ENCODE data around the gene RASA3.
"Not testable (repeated sequence)": the region's sequence is repeated elsewhere in the genome, so short reads cannot be mapped to it uniquely, and the experiment has no call there.

RASA3 gene

DNA sequence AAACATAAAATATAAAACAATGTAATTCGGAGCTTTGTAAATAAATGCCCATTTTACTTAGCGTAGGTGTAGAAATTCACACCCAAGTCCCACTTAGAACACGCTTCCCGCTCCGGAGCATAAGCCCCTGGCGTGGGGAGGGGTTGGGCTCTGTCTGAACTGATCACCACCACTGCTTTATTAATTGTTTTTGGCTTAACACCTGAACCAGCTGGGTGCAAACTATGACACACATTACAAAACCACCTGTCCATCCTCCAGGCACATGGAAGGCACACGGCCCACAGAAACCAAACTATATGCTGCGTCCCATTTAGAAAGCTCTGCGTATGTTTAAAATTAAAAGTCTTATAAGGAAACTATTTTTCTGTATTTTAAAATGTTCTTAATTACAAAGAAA is 25.9 kb downstream of the RASA3 start:
- H3K4me3 ChIP-seq (replicated peaks; ENCODE audit: low read depth, low read length) = no peak overlapping the region
- TF ChIP-seq, protein P1, sequence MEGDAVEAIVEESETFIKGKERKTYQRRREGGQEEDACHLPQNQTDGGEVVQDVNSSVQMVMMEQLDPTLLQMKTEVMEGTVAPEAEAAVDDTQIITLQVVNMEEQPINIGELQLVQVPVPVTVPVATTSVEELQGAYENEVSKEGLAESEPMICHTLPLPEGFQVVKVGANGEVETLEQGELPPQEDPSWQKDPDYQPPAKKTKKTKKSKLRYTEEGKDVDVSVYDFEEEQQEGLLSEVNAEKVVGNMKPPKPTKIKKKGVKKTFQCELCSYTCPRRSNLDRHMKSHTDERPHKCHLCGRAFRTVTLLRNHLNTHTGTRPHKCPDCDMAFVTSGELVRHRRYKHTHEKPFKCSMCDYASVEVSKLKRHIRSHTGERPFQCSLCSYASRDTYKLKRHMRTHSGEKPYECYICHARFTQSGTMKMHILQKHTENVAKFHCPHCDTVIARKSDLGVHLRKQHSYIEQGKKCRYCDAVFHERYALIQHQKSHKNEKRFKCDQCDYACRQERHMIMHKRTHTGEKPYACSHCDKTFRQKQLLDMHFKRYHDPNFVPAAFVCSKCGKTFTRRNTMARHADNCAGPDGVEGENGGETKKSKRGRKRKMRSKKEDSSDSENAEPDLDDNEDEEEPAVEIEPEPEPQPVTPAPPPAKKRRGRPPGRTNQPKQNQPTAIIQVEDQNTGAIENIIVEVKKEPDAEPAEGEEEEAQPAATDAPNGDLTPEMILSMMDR (IDR thresholded peaks at IDR 0.05; ENCODE audit: low read depth, low read length, missing control alignments) = no peak
- no peak for DNase-seq (ENCODE audit: extremely low read depth, low read depth)

DNA sequence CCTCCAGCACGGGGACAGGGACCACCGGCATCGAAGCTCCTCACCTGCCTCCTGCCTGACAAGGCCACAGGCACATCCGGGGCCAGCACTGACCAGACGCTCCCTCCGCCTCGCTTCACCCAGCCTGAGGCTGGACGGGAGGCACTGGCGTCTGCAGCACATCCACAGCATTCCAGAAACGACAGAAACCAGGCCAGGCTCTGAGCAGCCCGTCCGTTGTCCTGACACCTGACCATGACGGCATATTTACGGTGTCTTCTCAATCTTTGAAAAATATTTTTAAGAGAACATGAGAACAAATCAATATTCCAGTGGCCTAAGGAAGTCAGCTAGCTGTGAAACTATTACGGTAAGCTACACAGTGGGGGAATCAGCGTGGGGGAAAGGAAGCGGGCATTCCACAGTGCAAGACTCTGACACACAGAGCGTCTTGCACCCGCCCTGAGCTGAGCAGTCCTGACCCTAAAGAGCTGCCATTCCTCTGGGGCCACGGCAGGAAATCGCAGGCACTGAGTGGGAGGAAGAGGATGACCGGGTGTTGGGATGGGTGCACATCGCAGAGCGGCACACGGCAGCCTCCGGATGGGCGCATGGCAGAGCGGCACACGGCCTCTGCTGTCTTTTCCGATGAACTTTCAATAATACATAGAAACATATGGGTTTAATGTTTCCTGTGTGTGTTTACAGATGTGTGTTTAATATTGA is 26.8 kb downstream of the RASA3 start:
- DNase-seq (ENCODE audit: extremely low read depth, low read depth) = no peak
- TF ChIP-seq, protein P1 (IDR thresholded peaks at IDR 0.05; ENCODE audit: low read depth, low read length, missing control alignments) = no peak
- H3K4me3 ChIP-seq (replicated peaks; ENCODE audit: low read depth, low read length) = no peak overlapping the region

DNA sequence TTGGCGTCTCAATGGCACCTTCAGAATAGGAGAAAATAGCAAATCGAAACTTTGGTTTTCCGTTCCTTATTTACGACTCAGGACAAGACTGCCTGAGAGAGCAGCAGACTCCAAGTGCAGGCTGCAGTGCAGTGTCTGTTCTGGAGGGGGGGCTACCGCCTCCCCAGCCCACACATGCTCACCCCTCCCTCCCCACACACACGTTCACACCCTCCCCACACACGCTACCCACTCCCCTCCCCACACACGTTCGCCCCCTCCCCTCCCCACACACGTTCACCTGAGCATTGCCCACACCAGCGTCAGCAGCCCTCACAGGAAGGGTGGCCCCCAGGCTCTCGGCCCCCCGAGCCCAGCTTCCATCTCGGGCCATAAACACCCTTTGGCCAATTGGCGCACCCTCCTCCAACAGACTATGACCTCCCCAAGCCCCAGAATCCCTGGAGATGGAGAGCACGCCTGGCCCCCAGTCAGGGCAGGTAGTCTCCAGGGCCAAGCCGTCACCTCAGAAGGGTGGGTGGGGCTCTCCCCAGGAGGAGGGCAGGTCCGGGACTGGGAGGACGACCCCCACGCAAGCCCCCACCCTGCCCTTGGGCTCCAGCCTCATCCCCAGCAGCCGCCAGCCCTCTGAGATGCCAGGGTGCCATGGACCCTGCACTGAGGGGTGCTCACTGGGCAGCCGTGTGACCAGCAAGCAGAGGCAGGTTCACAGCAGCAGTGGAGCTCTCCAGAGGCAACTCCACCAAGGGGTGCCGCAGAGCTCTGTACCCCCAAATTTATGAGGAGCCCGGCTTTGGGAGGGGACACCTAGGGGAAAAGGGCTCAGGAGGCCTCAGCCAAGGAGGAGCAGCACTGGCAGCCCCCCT is 27.5 kb downstream of the RASA3 start:
- TF ChIP-seq, protein P1 (IDR thresholded peaks at IDR 0.05; ENCODE audit: low read depth, low read length, missing control alignments) = no peak
- no peak for DNase-seq (ENCODE audit: extremely low read depth, low read depth)

DNA sequence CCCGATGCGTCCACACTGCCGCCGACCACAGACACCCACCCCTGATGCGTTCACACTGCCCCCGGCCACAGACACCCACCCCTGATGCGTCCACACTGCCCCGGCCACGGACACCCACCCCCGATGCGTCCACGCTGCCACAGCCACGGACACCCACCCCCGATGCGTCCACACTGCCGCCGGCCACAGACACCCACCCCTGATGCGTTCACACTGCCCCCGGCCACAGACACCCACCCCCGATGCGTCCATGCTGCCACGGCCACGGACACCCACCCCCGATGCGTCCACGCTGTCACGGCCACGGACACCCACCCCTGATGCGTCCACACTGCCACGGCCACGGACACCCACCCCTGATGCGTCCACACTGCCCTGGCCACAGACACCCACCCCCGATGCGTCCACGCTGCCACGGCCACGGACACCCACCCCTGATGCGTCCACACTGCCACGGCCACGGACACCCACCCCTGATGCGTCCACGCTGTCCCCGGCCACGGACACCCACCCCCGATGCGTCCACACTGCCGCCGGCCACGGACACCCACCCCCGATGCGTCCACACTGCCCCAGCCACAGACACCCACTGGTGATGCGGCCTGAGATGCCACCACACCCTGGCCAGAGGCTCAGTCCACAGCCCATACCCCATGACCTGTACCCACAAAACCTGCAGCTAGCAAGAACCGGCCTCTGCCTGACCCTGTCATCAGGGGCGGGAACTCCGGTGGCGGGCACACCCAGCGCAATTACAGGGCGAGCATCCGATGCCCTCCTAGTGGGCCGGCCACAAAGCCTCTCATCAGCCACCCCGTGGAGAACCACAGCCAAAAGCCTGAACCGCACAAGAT is 28.4 kb downstream of the RASA3 start:
- no peak overlapping the region for H3K4me3 ChIP-seq (replicated peaks; ENCODE audit: low read depth, low read length)
- TF ChIP-seq, protein P1 (IDR thresholded peaks at IDR 0.05; ENCODE audit: low read depth, low read length, missing control alignments) = no peak
- no peak for DNase-seq (ENCODE audit: extremely low read depth, low read depth)

More for the DNA sequence above, 27.5 kb downstream of the RASA3 start:
- H3K4me3 ChIP-seq (replicated peaks; ENCODE audit: low read depth, low read length) = no peak overlapping the region

DNA sequence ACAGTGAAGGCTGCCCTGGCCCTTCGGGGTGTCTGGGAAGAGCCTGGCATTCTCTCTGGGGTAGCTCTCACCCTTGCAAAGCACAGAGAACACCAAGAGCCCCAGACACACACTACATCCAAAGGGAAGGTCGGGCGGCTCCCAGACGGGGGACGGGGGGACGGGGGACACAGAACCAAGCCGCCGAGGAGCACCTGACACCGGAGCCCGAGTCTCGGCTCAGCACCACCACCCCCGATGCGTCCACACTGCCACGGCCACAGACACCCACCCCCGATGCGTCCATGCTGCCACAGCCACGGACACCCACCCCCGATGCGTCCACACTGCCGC is 29.2 kb downstream of the RASA3 start:
- DNase-seq (ENCODE audit: extremely low read depth, low read depth); H3K4me3 ChIP-seq (replicated peaks; ENCODE audit: low read depth, low read length): not testable (repeated sequence)

DNA sequence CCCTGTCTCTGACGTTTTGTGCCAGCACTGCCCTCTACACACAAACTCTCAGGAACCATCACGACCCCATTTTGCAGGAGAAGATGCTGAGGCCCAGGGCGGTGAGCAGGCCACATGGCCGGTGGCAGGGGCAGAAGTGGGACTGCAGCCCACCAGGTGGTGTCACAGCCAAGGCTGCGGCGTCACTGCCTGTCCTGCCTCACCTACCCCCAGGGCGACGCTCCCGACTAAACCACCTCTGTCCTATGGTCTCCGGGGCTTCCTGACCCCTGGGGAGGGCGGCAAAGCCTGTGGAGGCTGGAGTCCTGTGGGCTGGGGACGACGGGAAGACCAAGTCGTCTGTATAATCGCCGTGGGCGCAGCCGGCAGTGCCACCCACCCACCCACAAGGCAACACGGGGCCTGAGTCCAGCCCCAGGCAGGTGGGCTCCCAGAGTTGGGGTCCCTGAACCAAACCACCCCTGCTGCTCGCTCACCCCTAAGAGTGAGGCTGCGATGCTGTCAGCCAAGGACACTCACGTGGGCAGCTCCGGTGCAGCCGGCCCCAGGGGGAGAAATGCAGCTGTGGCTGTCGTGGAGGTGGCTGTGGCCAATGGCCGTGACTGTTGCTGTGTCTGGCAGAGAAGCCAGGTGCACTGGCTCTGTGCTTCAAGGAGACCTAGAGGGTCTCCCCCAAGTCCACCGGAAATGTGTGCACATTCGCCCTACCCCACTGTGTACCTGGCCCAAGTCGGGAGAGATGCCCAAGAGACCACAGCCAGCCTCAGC is 29.7 kb downstream of the RASA3 start:
- DNase-seq (ENCODE audit: extremely low read depth, low read depth) = no peak
- TF ChIP-seq, protein P1 (IDR thresholded peaks at IDR 0.05; ENCODE audit: low read depth, low read length, missing control alignments) = no peak
- H3K4me3 ChIP-seq (replicated peaks; ENCODE audit: low read depth, low read length) = no peak overlapping the region
